H1 (cell line): ENCODE data around the gene GATC. TPM values are rescaled to one million over a fixed set of nuclear protein-coding genes. Genes with fewer than 3 reads are reported as not detected.
A peak's percentile ranks its signal among the peaks of the same experiment; 100 is the strongest.

Source experiments
- CTCF ChIA-PET: fragments of 300-600 bp; sonication (Branson Sonifier 250); formaldehyde crosslinking; loops from one replicate; lab custom pipeline; 2021; ENCODE audit not compliant: partially characterized antibody; lab: Charles Lee
- POLR2A ChIA-PET: fragments of 300-600 bp; sonication (Branson Sonifier 250); formaldehyde crosslinking; loops from one replicate; lab custom pipeline; 2021; ENCODE audit warnings: inconsistent platforms; ENCODE audit not compliant: partially characterized antibody; lab: Charles Lee
- DNase-seq, 2 experiments: peaks; one replicate each; pipeline versions ENCODE4 v3.0.0 to v3.0.0-alpha.2; 2010 to 2022; ENCODE audit warnings: low spot score in 2 of 2, low read depth in 1 of 2, mixed read lengths in 1 of 2
- FAIRE-seq: peaks from 2 replicates; lab custom pipeline; 2011; peaks lifted over from hg19 to GRCh38; lab: Jason Lieb, UNC
- H2AFZ ChIP-seq: 2 replicates; pipeline ENCODE4 v1.8.1; 2012; ENCODE audit warnings: low read length, inconsistent platforms
- H2AK5ac ChIP-seq: 2 replicates; pipeline ENCODE4 v1.6.1; 2013; ENCODE audit warnings: low read depth, low read length
- H2BK120ac ChIP-seq: replicated peaks from 2 replicates; pipeline ENCODE3; 2013; ENCODE audit warnings: low read depth, low read length, inconsistent platforms
- H2BK12ac ChIP-seq: 2 replicates; pipeline ENCODE4 v1.6.1; 2013; ENCODE audit warnings: low read depth, low read length
- H2BK15ac ChIP-seq: 2 replicates; pipeline ENCODE4 v1.6.1; 2013; ENCODE audit warnings: low read length
- H2BK20ac ChIP-seq: 2 replicates; pipeline ENCODE4 v1.6.1; 2013; ENCODE audit warnings: low read length
- H2BK5ac ChIP-seq: 2 replicates; pipeline ENCODE4 v1.6.1; 2013; ENCODE audit warnings: low read depth, low read length
- H3K14ac ChIP-seq: 2 replicates; pipeline ENCODE4 v1.6.1; 2013; ENCODE audit warnings: inconsistent platforms; ENCODE audit not compliant: insufficient read length
- H3K18ac ChIP-seq: 2 replicates; pipeline ENCODE4 v1.6.1; 2013; ENCODE audit warnings: low read length; ENCODE audit errors: extremely low read depth
- H3K23ac ChIP-seq: 2 replicates; pipeline ENCODE4 v1.6.1; 2013; ENCODE audit warnings: inconsistent platforms; ENCODE audit not compliant: insufficient read length
- H3K23me2 ChIP-seq: 2 replicates; pipeline ENCODE4 v1.6.1; 2013; ENCODE audit warnings: low read depth, low read length
- H3K27ac ChIP-seq: 2 replicates; pipeline ENCODE4 v1.6.1; 2011; ENCODE audit warnings: low read depth, low read length, inconsistent platforms
- H3K27me3 ChIP-seq, 4 experiments: replicated peaks in 1 of 4; 1 replicate in 1 of 4; 2 replicates in 3 of 4; pipeline versions ENCODE4 v1.6.1 to v1.8.1; 2011 to 2013; ENCODE audit warnings: low read length in 3 of 4, mild to moderate bottlenecking in 3 of 4, inconsistent platforms in 2 of 4, mixed read lengths in 2 of 4, moderate library complexity in 1 of 4; ENCODE audit not compliant: control insufficient read depth in 3 of 4, insufficient read depth in 3 of 4; ENCODE audit errors: extremely low read depth in 1 of 4
- H3K36me3 ChIP-seq, 4 experiments: 2 replicates each; pipeline versions ENCODE4 v1.6.1 to v1.8.1; 2011 to 2013; ENCODE audit warnings: mild to moderate bottlenecking in 4 of 4, low read length in 3 of 4, moderate library complexity in 2 of 4, control low read depth in 1 of 4, inconsistent platforms in 1 of 4; ENCODE audit not compliant: insufficient read depth in 4 of 4, control insufficient read depth in 2 of 4
- H3K4ac ChIP-seq: replicated peaks from 2 replicates; pipeline ENCODE3; 2013; ENCODE audit warnings: low read length, low read depth, mixed read lengths, inconsistent platforms; ENCODE audit not compliant: insufficient read length
- H3K4me1 ChIP-seq, 4 experiments: replicated peaks in 1 of 4; 1 replicate in 1 of 4; 2 replicates in 3 of 4; pipeline versions ENCODE4 v1.6.1 to v1.8.1; 2011 to 2013; ENCODE audit warnings: low read length in 3 of 4, inconsistent platforms in 2 of 4, mixed read lengths in 1 of 4; ENCODE audit not compliant: insufficient read depth in 4 of 4, control insufficient read depth in 3 of 4
- H3K4me2 ChIP-seq, 2 experiments: 2 replicates each; pipeline versions ENCODE4 v1.6.1 to v1.8.1; 2011 to 2013; ENCODE audit warnings: low read depth in 2 of 2, low read length in 2 of 2, control low read depth in 1 of 2, inconsistent platforms in 1 of 2, mild to moderate bottlenecking in 1 of 2; ENCODE audit not compliant: insufficient read depth in 1 of 2
- H3K4me3 ChIP-seq, 4 experiments: fragments of 200-600, 300-600 bp in 1 of 4; sonication (generic), shearing (Covaris generic), sonication (Bioruptor Twin) in 1 of 4; 2 replicates each; pipeline versions ENCODE4 v1.5.1 to v1.8.1; 2011 to 2016; ENCODE audit warnings: low read length in 4 of 4, low read depth in 3 of 4, control low read depth in 2 of 4, inconsistent platforms in 2 of 4, mild to moderate bottlenecking in 2 of 4, mixed read lengths in 1 of 4, moderate library complexity in 1 of 4; ENCODE audit not compliant: insufficient read depth in 2 of 4; ENCODE audit errors: extremely low read depth in 1 of 4
- H3K56ac ChIP-seq: replicated peaks from 2 replicates; pipeline ENCODE3; 2013; ENCODE audit warnings: low read depth, mild to moderate bottlenecking, mixed read lengths, low read length, inconsistent platforms; ENCODE audit not compliant: insufficient read length
- H3K79me1 ChIP-seq: 2 replicates; pipeline ENCODE4 v1.6.1; 2013; ENCODE audit warnings: low read depth, low read length, control low read depth
- H3K79me2 ChIP-seq, 2 experiments: 2 replicates each; pipeline versions ENCODE4 v1.6.1 to v1.8.1; 2012 to 2013; ENCODE audit warnings: low read length in 2 of 2, mild to moderate bottlenecking in 2 of 2, inconsistent platforms in 1 of 2; ENCODE audit not compliant: insufficient read depth in 2 of 2, control insufficient read depth in 1 of 2
- H3K9ac ChIP-seq, 4 experiments: replicated peaks in 1 of 4; 1 replicate in 1 of 4; 2 replicates in 3 of 4; pipeline versions ENCODE4 v1.6.1 to v1.8.1; 2011 to 2013; ENCODE audit warnings: low read depth in 3 of 4, low read length in 3 of 4, control low read depth in 2 of 4, mild to moderate bottlenecking in 2 of 4, moderate library complexity in 2 of 4, inconsistent platforms in 1 of 4; ENCODE audit errors: extremely low read depth in 1 of 4
- H3K9me3 ChIP-seq, 2 experiments: 2 replicates each; pipeline versions ENCODE4 v1.6.1 to v1.8.1; 2012 to 2013; ENCODE audit warnings: mild to moderate bottlenecking in 2 of 2, moderate library complexity in 2 of 2, control low read depth in 1 of 2, inconsistent platforms in 1 of 2, low read depth in 1 of 2, low read length in 1 of 2, mixed read lengths in 1 of 2; ENCODE audit not compliant: insufficient read depth in 2 of 2
- H4K20me1 ChIP-seq, 2 experiments: replicated peaks in 1 of 2; 2 replicates each; pipeline versions ENCODE3 to v1.8.1; 2011 to 2013; ENCODE audit warnings: inconsistent platforms in 2 of 2, low read length in 2 of 2, mild to moderate bottlenecking in 1 of 2; ENCODE audit not compliant: insufficient read depth in 2 of 2, control insufficient read depth in 1 of 2
- H4K5ac ChIP-seq: 2 replicates; pipeline ENCODE4 v1.6.1; 2013; ENCODE audit warnings: low read length, low read depth, mixed read lengths, inconsistent platforms; ENCODE audit not compliant: insufficient read length
- H4K8ac ChIP-seq: 2 replicates; pipeline ENCODE4 v1.8.0; 2013; ENCODE audit warnings: mild to moderate bottlenecking, moderate library complexity, low read length, inconsistent platforms; ENCODE audit not compliant: insufficient read depth; ENCODE audit errors: extremely low read depth
- H4K91ac ChIP-seq: replicated peaks from 2 replicates; pipeline ENCODE3; 2013; ENCODE audit warnings: low read length, mixed read lengths, inconsistent platforms; ENCODE audit not compliant: insufficient read length
- BACH1 ChIP-seq: IDR thresholded peaks from 2 replicates; pipeline ENCODE4 v1.6.1; 2012; ENCODE audit warnings: low read length, improper control_type of control experiment
- CTBP2 ChIP-seq: IDR thresholded peaks from 2 replicates; pipeline ENCODE4 v1.7.0; 2011; ENCODE audit warnings: borderline replicate concordance, mild to moderate bottlenecking, moderate library complexity, mixed read lengths, low read length; ENCODE audit not compliant: insufficient read depth, insufficient read length
- GABPA ChIP-seq: IDR thresholded peaks from 2 replicates; pipeline ENCODE4 v1.6.1; 2011; ENCODE audit warnings: mild to moderate bottlenecking, low read length, moderate library complexity, borderline replicate concordance; ENCODE audit not compliant: insufficient read depth
- KDM4A ChIP-seq: IDR thresholded peaks from one replicate; pipeline ENCODE4 v1.7.1; 2012; ENCODE audit warnings: low read depth, mild to moderate bottlenecking, moderate library complexity, low read length, inconsistent platforms; ENCODE audit not compliant: severe bottlenecking
- PHF8 ChIP-seq: fragments of 200-600 bp; sonication (generic); conservative IDR thresholded peaks from 2 replicates; pipeline ENCODE4 v1.7.1; 2012; ENCODE audit warnings: low read depth, mild to moderate bottlenecking, inconsistent platforms, low read length, moderate library complexity
- SIRT6 ChIP-seq: IDR thresholded peaks from one replicate; pipeline ENCODE4 v1.7.1; 2012; ENCODE audit warnings: low read length, inconsistent platforms
- TCF12 ChIP-seq: IDR thresholded peaks from 2 replicates; pipeline ENCODE4 v1.6.1; 2011; ENCODE audit warnings: low read depth, mild to moderate bottlenecking, low read length
- USF2 ChIP-seq: IDR thresholded peaks from 2 replicates; pipeline ENCODE4 v1.6.1; 2011; ENCODE audit warnings: low read length, improper control_type of control experiment
- WGBS, 2 experiments: shearing (Covaris generic) in 1 of 2; methylation state at CpG; one replicate each; pipeline versions ENCODE4 v1.1.6 to v1.1.7; 2013 to 2015; ENCODE audit warnings: low lambda C conversion rate in 2 of 2, mixed read lengths in 2 of 2, inconsistent platforms in 1 of 2, low coverage in 1 of 2, missing lambda C conversion rate in 1 of 2; ENCODE audit not compliant: insufficient replicate concordance in 2 of 2, insufficient coverage in 1 of 2, insufficient read length in 1 of 2; ENCODE audit errors: extremely low coverage in 1 of 2, missing lambda C conversion rate in 1 of 2; 5-methylcytosine and 5-hydroxymethylcytosine counted together
- polyA plus RNA-seq, 7 experiments: library from polyadenylated mRNA; depleted of rRNA in 3 of 7; stranded (reverse) in 5 of 7; unstranded in 2 of 7; fragments of >200 nt in 5 of 7; fragments of 200-250 nt in 2 of 7; gene quantifications; 1 replicate in 5 of 7; 2 replicates in 1 of 7; 4 replicates in 1 of 7; pipeline versions ENCODE4 v1.2.1 to v1.2.3, GENCODE V29; 2011 to 2013; ENCODE audit warnings: missing spikeins in 2 of 7, mixed read lengths in 2 of 7
- total RNA-seq: library from RNA; stranded (reverse); fragmentation: NEBNext Ultra II Directional; extraction: Animal tissue kit (Norgen Biotek cat#: 25700); gene quantifications from 2 replicates; pipeline ENCODE4 v1.2.1, GENCODE V29; 2021

GATC gene
- total and polyA plus RNA-seq, 2 of the 8 experiments (the other 6 are each of a cell fraction or from before 2014, with no cell fraction given) = 13.2 to 30.4 TPM

- Histone ChIP-seq H3K27ac (no peak overlapping the region), H2BK120ac (no peak overlapping the region), H3K23ac (no peak overlapping the region), H3K4me2 (no peak overlapping the region), H3K4me3 (no peak overlapping the region), H3K36me3 (no peaks in the 10 kb centered on the region), H3K18ac (no peak overlapping the region), H4K91ac (no peak overlapping the region), H2BK15ac (no peak overlapping the region; the same call in 1 of the 2 replicates), H3K4ac (no peak overlapping the region), H3K56ac (no peak overlapping the region), H2BK12ac (no peak overlapping the region), H3K9ac (no peak overlapping the region), H3K9me3 (no peaks in the 10 kb centered on the region), H3K79me2 (no peaks in the 10 kb centered on the region), H2AFZ (no peak overlapping the region), H3K23me2 (no peaks in the 10 kb centered on the region), H4K8ac (no peak overlapping the region), H4K20me1 (no peaks in the 10 kb centered on the region), H4K5ac (no peak overlapping the region), H3K14ac (no peak overlapping the region), H3K79me1 (no peaks in the 10 kb centered on the region), H3K27me3 (no peaks in the 10 kb centered on the region), H2BK5ac (no peak overlapping the region; the same call in 1 of the 2 replicates), H2BK20ac (no peak overlapping the region), H3K4me1 (peaks cover 1 to 7% (median 6%) of the 10 kb centered on the region in 4 experiments), H2AK5ac (no peak overlapping the region)
- WGBS, 2 experiments = 100% methylated on average over 1 of the region's 1 CpG; no CpG with 5 or more reads in 1 of the 2 experiments
- CTCF ChIA-PET = interaction anchor here (1.4 to 4.5 kb wide), 5 partner anchors 9 to 169 kb away, joined by 6 to 22 read pairs (median 6); no protein-coding TSS in a partner anchor
- FAIRE-seq (no peak), DNase-seq (no peak)
- POLR2A ChIA-PET = interaction anchor here (0.7 to 3.8 kb wide), 6 partner anchors 10 to 959 kb away, joined by 3 to 18 read pairs (median 6); partner anchors contain the start of gene RNU4-1
- TF ChIP-seq PHF8 = no peak
- TF ChIP-seq CTBP2 = no peak
- 0 out of 2 replicates have a peak, but pooled peaks have one; percentile 34 for TF ChIP-seq USF2
- no peak for TF ChIP-seq KDM4A
- no peak for TF ChIP-seq TCF12
- TF ChIP-seq BACH1 = no peak
- TF ChIP-seq GABPA = no peak
- no peak for TF ChIP-seq SIRT6
Measured at GRCh38 chr12:120404271-120404670, 42.0 kb upstream of the GATC start.
